HEK293 (cell line): ENCODE measurements around the gene ITGB1.
A peak's percentile ranks its signal among the peaks of the same experiment; 100 is the strongest.

Source experiments
- CTCF ChIA-PET: fragments of 350-600 bp; formaldehyde crosslinking; extraction: SDS; loops from one replicate; lab custom pipeline; 2021; ENCODE audit warnings: antibody characterized with exemption; lab: Yijun Ruan, JAX
- POLR2A ChIA-PET: fragments of 300-600 bp; formaldehyde crosslinking; extraction: SDS; loops from one replicate; lab custom pipeline; 2020; ENCODE audit warnings: antibody characterized with exemption, inconsistent platforms; lab: Yijun Ruan, JAX
- H3K27ac ChIP-seq: fragments of 200-500 bp; sonication (Bioruptor generic); 2 replicates; pipeline ENCODE4 v1.5.1; 2014; ENCODE audit warnings: low read depth, low read length, control low read depth, inconsistent platforms; ENCODE audit errors: extremely low read depth
- H3K36me3 ChIP-seq, 2 experiments: fragments of 200-500 bp in 1 of 2; sonication (Bioruptor generic) in 1 of 2; 1 replicate in 1 of 2; 2 replicates in 1 of 2; pipeline ENCODE4 v1.5.1; 2014 to 2017; ENCODE audit warnings: inconsistent platforms in 2 of 2, low read length in 2 of 2; ENCODE audit not compliant: control insufficient read depth in 2 of 2, insufficient read depth in 1 of 2
- H3K4me1 ChIP-seq: fragments of 200-500 bp; sonication (Bioruptor generic); 2 replicates; pipeline ENCODE4 v1.5.1; 2014; ENCODE audit warnings: mild to moderate bottlenecking, low read length, inconsistent platforms; ENCODE audit not compliant: control insufficient read depth, insufficient read depth
- H3K4me3 ChIP-seq: 2 replicates; pipeline ENCODE4 v1.5.1; 2011; ENCODE audit warnings: low read depth, mild to moderate bottlenecking, control low read depth, low read length, moderate library complexity
- H3K9me3 ChIP-seq: fragments of 200-500 bp; sonication (Bioruptor generic); 2 replicates; pipeline ENCODE4 v1.5.1; 2014; ENCODE audit warnings: low read depth, low read length, inconsistent platforms; ENCODE audit not compliant: control insufficient read depth, insufficient read depth
- BCL11A ChIP-seq: fragments of 450-650 bp; formaldehyde crosslinking; IDR thresholded peaks from 2 replicates; pipeline ENCODE4 v1.5.1; 2016; ENCODE audit warnings: low read depth, missing biosample characterization, missing genetic modification characterization
- GLI2 ChIP-seq: fragments of 450-650 bp; formaldehyde crosslinking; IDR thresholded peaks from 2 replicates; pipeline ENCODE4; 2017; ENCODE audit warnings: missing biosample characterization, missing genetic modification characterization, low read depth, borderline replicate concordance
- KLF1 ChIP-seq: fragments of 450-650 bp; formaldehyde crosslinking; IDR thresholded peaks from 2 replicates; pipeline ENCODE4 v1.5.1; 2016; ENCODE audit warnings: missing biosample characterization, missing genetic modification characterization
- KLF8 ChIP-seq: fragments of 450-650 bp; formaldehyde crosslinking; IDR thresholded peaks from 2 replicates; pipeline ENCODE4 v1.5.1; 2016; ENCODE audit warnings: missing biosample characterization, missing genetic modification characterization
- YY1 ChIP-seq: fragments of 450-650 bp; formaldehyde crosslinking; IDR thresholded peaks from 2 replicates; pipeline ENCODE4 v1.5.1; 2018; ENCODE audit warnings: missing biosample characterization, missing genetic modification characterization
- ZBTB20 ChIP-seq: fragments of 450-650 bp; formaldehyde crosslinking; IDR thresholded peaks from 2 replicates; pipeline ENCODE4 v1.5.1; 2016; ENCODE audit warnings: missing biosample characterization, missing genetic modification characterization
- ZFP37 ChIP-seq: fragments of 450-650 bp; formaldehyde crosslinking; IDR thresholded peaks from 2 replicates; pipeline ENCODE4 v1.5.1; 2016; ENCODE audit warnings: missing biosample characterization, missing genetic modification characterization
- ZNF140 ChIP-seq: fragments of 450-650 bp; formaldehyde crosslinking; IDR thresholded peaks from 2 replicates; pipeline ENCODE4 v1.5.1; 2016; ENCODE audit warnings: missing biosample characterization, missing genetic modification characterization
- ZNF148 ChIP-seq: fragments of 450-650 bp; formaldehyde crosslinking; IDR thresholded peaks from 2 replicates; pipeline ENCODE4 v1.5.0; 2017; ENCODE audit warnings: missing biosample characterization, missing genetic modification characterization, borderline replicate concordance
- ZNF157 ChIP-seq: fragments of 450-650 bp; formaldehyde crosslinking; IDR thresholded peaks from 2 replicates; pipeline ENCODE4 v1.5.1; 2016; ENCODE audit warnings: missing biosample characterization, missing genetic modification characterization
- ZNF169 ChIP-seq: fragments of 450-650 bp; formaldehyde crosslinking; IDR thresholded peaks from 2 replicates; pipeline ENCODE4 v1.5.1; 2016; ENCODE audit warnings: missing biosample characterization, missing genetic modification characterization
- ZNF174 ChIP-seq: fragments of 450-650 bp; formaldehyde crosslinking; IDR thresholded peaks from 2 replicates; pipeline ENCODE4 v1.5.0; 2017; ENCODE audit warnings: missing biosample characterization, mild to moderate bottlenecking, missing genetic modification characterization
- ZNF221 ChIP-seq: fragments of 450-650 bp; formaldehyde crosslinking; IDR thresholded peaks from 2 replicates; pipeline ENCODE4 v1.5.1; 2017; ENCODE audit warnings: missing biosample characterization, missing genetic modification characterization, borderline replicate concordance
- ZNF302 ChIP-seq: fragments of 450-650 bp; formaldehyde crosslinking; IDR thresholded peaks from 2 replicates; pipeline ENCODE4 v1.5.1; 2016; ENCODE audit warnings: missing biosample characterization, missing genetic modification characterization, low read depth
- ZNF354C ChIP-seq: fragments of 450-650 bp; formaldehyde crosslinking; IDR thresholded peaks from 2 replicates; pipeline ENCODE4 v1.5.1; 2016; ENCODE audit warnings: missing biosample characterization, missing genetic modification characterization, low read depth, borderline replicate concordance
- ZNF530 ChIP-seq: fragments of 450-650 bp; formaldehyde crosslinking; IDR thresholded peaks from 2 replicates; pipeline ENCODE4 v1.5.1; 2016; ENCODE audit warnings: low read depth, missing biosample characterization, missing genetic modification characterization
- ZNF548 ChIP-seq: fragments of 450-650 bp; formaldehyde crosslinking; IDR thresholded peaks from 2 replicates; pipeline ENCODE4 v1.5.1; 2016; ENCODE audit warnings: missing biosample characterization, missing genetic modification characterization
- ZNF701 ChIP-seq: fragments of 450-650 bp; formaldehyde crosslinking; IDR thresholded peaks from 2 replicates; pipeline ENCODE4 v1.5.1; 2016; ENCODE audit warnings: missing biosample characterization, missing genetic modification characterization
- ZNF843 ChIP-seq: fragments of 450-650 bp; formaldehyde crosslinking; IDR thresholded peaks from 2 replicates; pipeline ENCODE4 v1.5.1; 2016; ENCODE audit warnings: missing biosample characterization, missing genetic modification characterization
- ZSCAN18 ChIP-seq: fragments of 450-650 bp; formaldehyde crosslinking; IDR thresholded peaks from 2 replicates; pipeline ENCODE4 v1.5.1; 2016; ENCODE audit warnings: missing biosample characterization, missing genetic modification characterization
- TF ChIP-seq, protein P1 (sequence below): fragments of 450-650 bp; formaldehyde crosslinking; IDR thresholded peaks from 2 replicates; pipeline ENCODE4 v1.5.1; 2016; ENCODE audit warnings: missing biosample characterization, missing genetic modification characterization
- TF ChIP-seq, protein P2 (sequence below): fragments of 450-650 bp; formaldehyde crosslinking; IDR thresholded peaks from 2 replicates; pipeline ENCODE4 v1.5.1; 2016; ENCODE audit warnings: missing biosample characterization, missing genetic modification characterization
- TF ChIP-seq, protein P3 (sequence below): fragments of 450-650 bp; formaldehyde crosslinking; IDR thresholded peaks from 2 replicates; pipeline ENCODE4 v1.5.1; 2017; ENCODE audit warnings: missing biosample characterization, missing genetic modification characterization
- TF ChIP-seq, protein P4 (sequence below): fragments of 450-650 bp; formaldehyde crosslinking; IDR thresholded peaks from 2 replicates; pipeline ENCODE4 v1.5.1; 2016; ENCODE audit warnings: missing biosample characterization, missing genetic modification characterization

The ITGB1 gene

GRCh38 chr10:32958085-32959005 lies at the start of gene ITGB1:
ITGB1 (minus strand) TSS chr10:32958230; CDS start chr10:32935558, 22,672 bp downstream.
- POLR2A ChIA-PET, result interaction anchor here (1.2 to 2.0 kb wide), 2 partner anchors 8 to 22 kb away, joined by 3 to 10 read pairs; no protein-coding TSS in a partner anchor
- Histone ChIP-seq H3K4me1 (peaks cover 13% of the 10 kb centered on the region), H3K4me3 (peak within 1 kb of the TSS; percentile 92), H3K36me3 (no peaks in the 10 kb centered on the region), H3K9me3 (no peaks in the 10 kb centered on the region), H3K27ac (peak within 1 kb of the TSS; percentile 86)
- CTCF ChIA-PET, result no interaction called here
- TF ChIP-seq ZBTB20 (tag by site-specific recombination) (peak; percentile 85), ZNF302 (tag by site-specific recombination) (no peak), GLI2 (tag by site-specific recombination) (no peak), ZNF843 (tag by site-specific recombination) (0 out of 2 replicates have a peak, but pooled peaks have one; percentile 70), KLF1 (tag by site-specific recombination) (peak; percentile 78), ZFP37 (tag by site-specific recombination) (peak; percentile 79), ZNF701 (tag by site-specific recombination) (no peak), ZNF157 (no peak), ZNF354C (tag by site-specific recombination) (no peak), KLF8 (tag by site-specific recombination) (peak; percentile 88), ZNF530 (no peak), YY1 (tag by site-specific recombination) (peak; percentile 42; the same call in 1 of the 2 replicates), ZNF548 (tag by site-specific recombination) (no peak), ZNF174 (tag by site-specific recombination) (no peak), ZNF148 (tag by site-specific recombination) (no peak), ZNF140 (tag by site-specific recombination) (no peak), ZNF169 (tag by site-specific recombination) (no peak), BCL11A (tag by site-specific recombination) (no peak), ZNF221 (tag by site-specific recombination) (no peak), ZSCAN18 (tag by site-specific recombination) (no peak)
- TF ChIP-seq, protein P1, sequence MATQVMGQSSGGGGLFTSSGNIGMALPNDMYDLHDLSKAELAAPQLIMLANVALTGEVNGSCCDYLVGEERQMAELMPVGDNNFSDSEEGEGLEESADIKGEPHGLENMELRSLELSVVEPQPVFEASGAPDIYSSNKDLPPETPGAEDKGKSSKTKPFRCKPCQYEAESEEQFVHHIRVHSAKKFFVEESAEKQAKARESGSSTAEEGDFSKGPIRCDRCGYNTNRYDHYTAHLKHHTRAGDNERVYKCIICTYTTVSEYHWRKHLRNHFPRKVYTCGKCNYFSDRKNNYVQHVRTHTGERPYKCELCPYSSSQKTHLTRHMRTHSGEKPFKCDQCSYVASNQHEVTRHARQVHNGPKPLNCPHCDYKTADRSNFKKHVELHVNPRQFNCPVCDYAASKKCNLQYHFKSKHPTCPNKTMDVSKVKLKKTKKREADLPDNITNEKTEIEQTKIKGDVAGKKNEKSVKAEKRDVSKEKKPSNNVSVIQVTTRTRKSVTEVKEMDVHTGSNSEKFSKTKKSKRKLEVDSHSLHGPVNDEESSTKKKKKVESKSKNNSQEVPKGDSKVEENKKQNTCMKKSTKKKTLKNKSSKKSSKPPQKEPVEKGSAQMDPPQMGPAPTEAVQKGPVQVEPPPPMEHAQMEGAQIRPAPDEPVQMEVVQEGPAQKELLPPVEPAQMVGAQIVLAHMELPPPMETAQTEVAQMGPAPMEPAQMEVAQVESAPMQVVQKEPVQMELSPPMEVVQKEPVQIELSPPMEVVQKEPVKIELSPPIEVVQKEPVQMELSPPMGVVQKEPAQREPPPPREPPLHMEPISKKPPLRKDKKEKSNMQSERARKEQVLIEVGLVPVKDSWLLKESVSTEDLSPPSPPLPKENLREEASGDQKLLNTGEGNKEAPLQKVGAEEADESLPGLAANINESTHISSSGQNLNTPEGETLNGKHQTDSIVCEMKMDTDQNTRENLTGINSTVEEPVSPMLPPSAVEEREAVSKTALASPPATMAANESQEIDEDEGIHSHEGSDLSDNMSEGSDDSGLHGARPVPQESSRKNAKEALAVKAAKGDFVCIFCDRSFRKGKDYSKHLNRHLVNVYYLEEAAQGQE (tag by site-specific recombination), result no peak
- TF ChIP-seq, protein P2, sequence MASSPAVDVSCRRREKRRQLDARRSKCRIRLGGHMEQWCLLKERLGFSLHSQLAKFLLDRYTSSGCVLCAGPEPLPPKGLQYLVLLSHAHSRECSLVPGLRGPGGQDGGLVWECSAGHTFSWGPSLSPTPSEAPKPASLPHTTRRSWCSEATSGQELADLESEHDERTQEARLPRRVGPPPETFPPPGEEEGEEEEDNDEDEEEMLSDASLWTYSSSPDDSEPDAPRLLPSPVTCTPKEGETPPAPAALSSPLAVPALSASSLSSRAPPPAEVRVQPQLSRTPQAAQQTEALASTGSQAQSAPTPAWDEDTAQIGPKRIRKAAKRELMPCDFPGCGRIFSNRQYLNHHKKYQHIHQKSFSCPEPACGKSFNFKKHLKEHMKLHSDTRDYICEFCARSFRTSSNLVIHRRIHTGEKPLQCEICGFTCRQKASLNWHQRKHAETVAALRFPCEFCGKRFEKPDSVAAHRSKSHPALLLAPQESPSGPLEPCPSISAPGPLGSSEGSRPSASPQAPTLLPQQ (tag by site-specific recombination), result peak; percentile 67; the same call in 1 of the 2 replicates
- TF ChIP-seq, protein P3, sequence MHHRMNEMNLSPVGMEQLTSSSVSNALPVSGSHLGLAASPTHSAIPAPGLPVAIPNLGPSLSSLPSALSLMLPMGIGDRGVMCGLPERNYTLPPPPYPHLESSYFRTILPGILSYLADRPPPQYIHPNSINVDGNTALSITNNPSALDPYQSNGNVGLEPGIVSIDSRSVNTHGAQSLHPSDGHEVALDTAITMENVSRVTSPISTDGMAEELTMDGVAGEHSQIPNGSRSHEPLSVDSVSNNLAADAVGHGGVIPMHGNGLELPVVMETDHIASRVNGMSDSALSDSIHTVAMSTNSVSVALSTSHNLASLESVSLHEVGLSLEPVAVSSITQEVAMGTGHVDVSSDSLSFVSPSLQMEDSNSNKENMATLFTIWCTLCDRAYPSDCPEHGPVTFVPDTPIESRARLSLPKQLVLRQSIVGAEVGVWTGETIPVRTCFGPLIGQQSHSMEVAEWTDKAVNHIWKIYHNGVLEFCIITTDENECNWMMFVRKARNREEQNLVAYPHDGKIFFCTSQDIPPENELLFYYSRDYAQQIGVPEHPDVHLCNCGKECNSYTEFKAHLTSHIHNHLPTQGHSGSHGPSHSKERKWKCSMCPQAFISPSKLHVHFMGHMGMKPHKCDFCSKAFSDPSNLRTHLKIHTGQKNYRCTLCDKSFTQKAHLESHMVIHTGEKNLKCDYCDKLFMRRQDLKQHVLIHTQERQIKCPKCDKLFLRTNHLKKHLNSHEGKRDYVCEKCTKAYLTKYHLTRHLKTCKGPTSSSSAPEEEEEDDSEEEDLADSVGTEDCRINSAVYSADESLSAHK, result 0 out of 2 replicates have a peak, but pooled peaks have one; percentile 40
- TF ChIP-seq, protein P4, sequence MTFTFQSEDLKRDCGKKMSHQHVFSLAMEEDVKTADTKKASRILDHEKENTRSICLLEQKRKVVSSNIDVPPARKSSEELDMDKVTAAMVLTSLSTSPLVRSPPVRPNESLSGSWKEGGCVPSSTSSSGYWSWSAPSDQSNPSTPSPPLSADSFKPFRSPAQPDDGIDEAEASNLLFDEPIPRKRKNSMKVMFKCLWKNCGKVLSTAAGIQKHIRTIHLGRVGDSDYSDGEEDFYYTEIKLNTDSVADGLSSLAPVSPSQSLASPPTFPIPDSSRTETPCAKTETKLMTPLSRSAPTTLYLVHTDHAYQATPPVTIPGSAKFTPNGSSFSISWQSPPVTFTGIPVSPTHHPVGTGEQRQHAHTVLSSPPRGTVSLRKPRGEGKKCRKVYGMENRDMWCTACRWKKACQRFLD (tag by site-specific recombination), result no peak
